ENCODE results near the gene RIMKLA.

Gene RIMKLA

GRCh38 chr1:42399315-42400100 lies 18.9 kb downstream of the RIMKLA start:
- no peak for TF ChIP-seq CTCF (IDR thresholded peaks at IDR 0.05; ENCODE audit: extremely low read depth, missing control alignments)
- no peak for DNase-seq (ENCODE audit: low spot score)

- no peak for DNase-seq (ENCODE audit: low spot score)
- TF ChIP-seq CTCF (IDR thresholded peaks at IDR 0.05; ENCODE audit: extremely low read depth, missing control alignments): no peak
These were observed 23.3 kb downstream of the RIMKLA start for GRCh38 chr1:42403880-42404400.

DNA sequence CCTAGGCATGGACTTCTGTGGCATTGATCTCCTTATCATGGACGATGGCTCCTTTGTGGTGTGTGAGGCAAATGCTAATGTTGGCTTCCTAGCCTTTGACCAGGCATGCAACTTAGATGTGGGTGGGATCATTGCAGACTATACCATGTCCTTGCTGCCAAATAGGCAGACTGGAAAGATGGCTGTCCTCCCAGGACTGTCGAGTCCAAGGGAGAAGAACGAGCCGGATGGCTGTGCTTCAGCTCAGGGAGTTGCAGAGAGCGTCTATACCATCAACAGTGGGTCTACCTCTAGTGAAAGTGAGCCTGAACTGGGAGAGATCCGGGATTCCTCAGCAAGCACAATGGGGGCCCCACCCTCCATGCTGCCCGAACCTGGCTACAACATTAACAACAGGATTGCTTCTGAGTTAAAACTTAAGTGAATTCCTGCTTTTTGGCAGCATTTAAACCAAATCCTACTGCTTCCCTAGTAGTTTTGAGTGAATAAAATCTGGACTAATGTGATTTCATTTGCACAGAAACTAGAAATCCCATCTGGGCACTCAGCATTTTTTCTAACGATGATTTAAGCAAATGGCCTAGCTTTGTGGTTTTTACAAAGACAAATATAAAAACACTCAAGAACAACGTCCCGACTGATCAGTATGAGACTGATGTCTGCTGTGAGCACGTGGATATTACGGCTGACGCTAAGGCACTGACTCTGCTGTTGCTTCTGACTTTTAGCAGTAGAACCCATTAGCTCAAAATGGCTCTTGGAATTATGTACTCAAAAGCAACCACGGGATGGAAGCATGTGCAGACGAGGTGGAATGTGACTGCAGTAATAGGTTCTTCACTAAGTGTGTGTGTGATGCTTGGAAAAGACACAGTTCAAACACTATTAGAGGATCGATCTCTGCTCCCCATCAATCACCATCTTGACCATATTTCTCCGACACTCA lies 34.2 kb downstream of the RIMKLA start:
- TF ChIP-seq CTCF (IDR thresholded peaks at IDR 0.05; ENCODE audit: extremely low read depth, missing control alignments): no peak
- DNase-seq (ENCODE audit: low spot score): no peak

- DNase-seq (ENCODE audit: low spot score): no peak
- TF ChIP-seq CTCF (IDR thresholded peaks at IDR 0.05; ENCODE audit: extremely low read depth, missing control alignments): no peak
These were observed 36.6 kb downstream of the RIMKLA start for GRCh38 chr1:42417166-42417565.

- no peak for TF ChIP-seq CTCF (IDR thresholded peaks at IDR 0.05; ENCODE audit: extremely low read depth, missing control alignments)
- DNase-seq (ENCODE audit: low spot score): no peak
These were observed 37.9 kb downstream of the RIMKLA start for GRCh38 chr1:42418516-42418915.

DNA sequence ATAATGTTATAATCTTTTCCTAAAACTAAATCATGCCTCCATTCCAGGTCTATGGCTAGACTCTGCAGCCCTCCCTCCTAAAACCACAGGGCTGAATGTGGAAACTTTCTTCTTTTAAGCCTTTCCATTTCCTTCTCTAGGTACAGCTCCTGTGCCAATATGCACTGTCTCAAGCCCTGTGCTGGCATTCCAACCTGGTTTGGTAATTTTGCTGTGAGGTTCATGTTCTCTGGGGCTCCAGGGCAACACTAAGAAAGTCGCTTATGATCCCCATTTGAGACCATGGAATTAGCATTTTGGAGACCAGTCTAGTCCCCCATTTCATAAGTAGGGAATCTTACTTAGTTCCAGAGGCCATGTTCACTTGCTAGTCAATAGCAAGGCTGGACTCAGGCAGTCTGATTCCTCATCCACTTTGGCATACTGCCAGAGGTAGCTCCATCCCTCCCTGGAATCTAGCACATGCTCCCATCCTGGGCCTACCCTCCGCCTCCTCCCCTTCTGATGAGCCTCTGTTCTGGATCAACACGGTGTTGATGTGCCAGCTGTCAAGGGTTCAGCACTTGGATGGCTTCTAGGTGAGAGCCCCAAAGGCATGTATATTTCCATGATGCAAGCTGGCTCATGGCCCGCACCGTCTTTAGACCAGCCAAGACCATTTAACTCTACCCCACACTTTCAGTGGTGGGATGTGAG lies 38.7 kb downstream of the RIMKLA start:
- TF ChIP-seq CTCF (IDR thresholded peaks at IDR 0.05; ENCODE audit: extremely low read depth, missing control alignments): no peak
- DNase-seq (ENCODE audit: low spot score): no peak
